Measurements from ENCODE around the gene AHDC1. TPM values are rescaled to one million over a fixed set of nuclear protein-coding genes. Genes with fewer than 3 reads are reported as not detected.
A peak's percentile ranks its signal among the peaks of the same experiment; 100 is the strongest.

Gene AHDC1
- total and polyA plus RNA-seq, 2 experiments from 2014 or later: 3.9 to 5.3 TPM

- Histone ChIP-seq H4K20me1 (ENCODE audit: insufficient read depth) (no peaks in the 10 kb centered on the region), H3K9me3 (ENCODE audit: low read depth) (no peaks in the 10 kb centered on the region), H3K27me3 (replicated peaks; ENCODE audit: insufficient read depth) (no peaks in the 10 kb centered on the region), H3K4me3 (no peak overlapping the region), H3K4me2 (ENCODE audit: unreplicated experiment) (no peak overlapping the region), H3K4me1 (ENCODE audit: insufficient read depth) (peaks cover 18% of the 10 kb centered on the region), H3K9me2 (ENCODE audit: insufficient read depth) (no peaks in the 10 kb centered on the region), H3K9ac (no peak overlapping the region), H3K27ac (no peak overlapping the region), H3K36me3 (ENCODE audit: low read depth) (no peaks in the 10 kb centered on the region), H3F3A (ENCODE audit: insufficient read depth) (peaks cover 11% of the 10 kb centered on the region), H2AFZ (no peak overlapping the region), H3K79me2 (ENCODE audit: insufficient read depth) (no peaks in the 10 kb centered on the region)
- in situ Hi-C loops (cut with MboI): no loop called here
- TF ChIP-seq EZH2 (IDR thresholded peaks at IDR 0.05; ENCODE audit: insufficient read depth, poor library complexity, severe bottlenecking) (no peak), EZH2phosphoT487 (IDR thresholded peaks at IDR 0.05; ENCODE audit: insufficient read depth, low read depth) (no peak)
- WGBS, 2 experiments (ENCODE audit: low coverage in 1 of 2, low lambda C conversion rate in 2 of 2, missing lambda C conversion rate in 2 of 2): 94 to 98% methylated on average over 11 of the region's 11 CpGs
- no peak for DNase-seq
These were observed 45.3 kb upstream of the AHDC1 start for GRCh38 chr1:27649306-27649635.

DNA sequence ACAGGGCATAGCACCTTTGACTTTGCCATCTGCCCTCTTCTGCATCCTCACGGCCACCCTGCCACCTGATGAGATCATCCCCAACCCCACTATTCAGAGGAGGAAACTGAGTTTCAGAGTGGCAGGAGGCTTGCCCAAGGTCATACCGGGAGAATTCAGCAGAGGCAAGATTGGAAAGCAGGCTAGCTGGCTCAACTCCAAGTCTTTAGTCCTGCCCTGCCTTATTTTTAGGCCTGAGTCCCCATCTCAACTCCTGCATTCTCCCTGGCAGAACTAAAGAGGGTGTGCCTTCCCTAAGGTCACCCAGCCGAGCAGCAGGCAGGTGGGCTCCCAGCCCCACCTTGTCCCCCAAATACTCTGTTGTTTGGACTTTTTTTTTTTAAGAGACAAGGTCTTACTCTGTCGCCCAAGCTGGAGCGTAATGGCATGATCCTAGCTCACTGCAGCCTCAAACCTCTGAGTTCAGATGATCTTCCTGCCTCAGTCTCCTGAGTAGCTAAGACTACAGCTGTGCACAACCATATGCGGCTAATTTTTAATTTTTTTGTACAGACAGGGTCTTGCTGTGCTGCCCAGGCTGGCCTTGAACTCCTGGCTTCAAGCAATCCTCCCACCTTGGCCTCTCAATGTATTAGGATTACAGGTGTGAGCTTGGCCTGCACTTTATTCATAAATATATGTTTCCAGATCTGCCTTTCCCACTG, 44.8 kb upstream of the AHDC1 start:
- H3K79me2 ChIP-seq (ENCODE audit: insufficient read depth): no peaks in the 10 kb centered on the region
- no peaks in the 10 kb centered on the region for H3K9me3 ChIP-seq (ENCODE audit: low read depth)
- H3K9me2 ChIP-seq (ENCODE audit: insufficient read depth): no peaks in the 10 kb centered on the region
- no peaks in the 10 kb centered on the region for H3K36me3 ChIP-seq (ENCODE audit: low read depth)
- no peak overlapping the region for H2AFZ ChIP-seq
- H3K4me2 ChIP-seq (ENCODE audit: unreplicated experiment): no peak overlapping the region
- H3K4me3 ChIP-seq: no peak overlapping the region
- TF ChIP-seq EZH2phosphoT487 (IDR thresholded peaks at IDR 0.05; ENCODE audit: insufficient read depth, low read depth): no peak
- TF ChIP-seq EZH2 (IDR thresholded peaks at IDR 0.05; ENCODE audit: insufficient read depth, poor library complexity, severe bottlenecking): no peak
- peaks cover 18% of the 10 kb centered on the region for H3K4me1 ChIP-seq (ENCODE audit: insufficient read depth)
- peaks cover 11% of the 10 kb centered on the region for H3F3A ChIP-seq (ENCODE audit: insufficient read depth)
- DNase-seq: peak; percentile 56
- no peaks in the 10 kb centered on the region for H4K20me1 ChIP-seq (ENCODE audit: insufficient read depth)
- in situ Hi-C loops (cut with MboI): no loop called here
- no peak overlapping the region for H3K27ac ChIP-seq
- H3K27me3 ChIP-seq (replicated peaks; ENCODE audit: insufficient read depth): no peaks in the 10 kb centered on the region
- H3K9ac ChIP-seq: no peak overlapping the region
- whole genome bisulfite sequencing, 2 experiments (ENCODE audit: low coverage in 1 of 2, low lambda C conversion rate in 2 of 2, missing lambda C conversion rate in 2 of 2): 75 to 76% methylated on average over 6 of the region's 6 CpGs

DNA sequence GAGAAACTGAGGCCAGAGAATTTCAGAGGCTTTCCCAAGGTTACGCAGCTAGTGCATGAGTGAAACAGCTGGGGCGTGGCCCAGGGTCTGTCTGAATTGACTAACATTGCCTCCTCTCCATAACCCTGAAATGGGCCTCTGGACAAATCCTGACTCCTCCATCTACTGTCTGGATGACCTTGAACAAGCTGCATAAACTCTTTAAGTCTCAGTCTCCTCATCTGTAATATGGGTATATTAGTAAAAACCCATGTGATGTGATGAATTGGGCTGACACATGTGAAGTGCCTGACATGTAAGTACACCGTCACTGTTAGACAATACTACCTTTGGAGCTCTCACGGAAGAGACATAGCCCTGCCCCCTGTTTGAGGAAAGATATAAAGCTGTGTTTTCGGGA, 43.4 kb upstream of the AHDC1 start:
- Histone ChIP-seq H3K27me3 (replicated peaks; ENCODE audit: insufficient read depth) (no peaks in the 10 kb centered on the region), H4K20me1 (ENCODE audit: insufficient read depth) (no peaks in the 10 kb centered on the region), H2AFZ (no peak overlapping the region), H3K36me3 (ENCODE audit: low read depth) (no peaks in the 10 kb centered on the region), H3K4me2 (ENCODE audit: unreplicated experiment) (no peak overlapping the region), H3K4me3 (no peak overlapping the region), H3K9ac (no peak overlapping the region), H3K9me2 (ENCODE audit: insufficient read depth) (no peaks in the 10 kb centered on the region), H3K4me1 (ENCODE audit: insufficient read depth) (peaks cover 16% of the 10 kb centered on the region), H3K27ac (no peak overlapping the region), H3K79me2 (ENCODE audit: insufficient read depth) (no peaks in the 10 kb centered on the region), H3K9me3 (ENCODE audit: low read depth) (no peaks in the 10 kb centered on the region), H3F3A (ENCODE audit: insufficient read depth) (peaks cover 11% of the 10 kb centered on the region)
- in situ Hi-C loops (cut with MboI): no loop called here
- no peak for DNase-seq
- 94 to 96% methylated on average over 5 of the region's 5 CpGs for WGBS, 2 experiments (ENCODE audit: low coverage in 1 of 2, low lambda C conversion rate in 2 of 2, missing lambda C conversion rate in 2 of 2)
- no peak for TF ChIP-seq EZH2phosphoT487 (IDR thresholded peaks at IDR 0.05; ENCODE audit: insufficient read depth, low read depth)
- TF ChIP-seq EZH2 (IDR thresholded peaks at IDR 0.05; ENCODE audit: insufficient read depth, poor library complexity, severe bottlenecking): no peak

- Histone ChIP-seq H3K4me1 (ENCODE audit: insufficient read depth) (peaks cover 14% of the 10 kb centered on the region), H3K36me3 (ENCODE audit: low read depth) (no peaks in the 10 kb centered on the region), H3F3A (ENCODE audit: insufficient read depth) (peaks cover 10% of the 10 kb centered on the region), H3K9me2 (ENCODE audit: insufficient read depth) (no peaks in the 10 kb centered on the region), H3K79me2 (ENCODE audit: insufficient read depth) (no peaks in the 10 kb centered on the region), H3K27me3 (replicated peaks; ENCODE audit: insufficient read depth) (no peaks in the 10 kb centered on the region), H4K20me1 (ENCODE audit: insufficient read depth) (no peaks in the 10 kb centered on the region), H3K9ac (no peak overlapping the region), H3K4me2 (ENCODE audit: unreplicated experiment) (no peak overlapping the region), H3K27ac (no peak overlapping the region), H3K9me3 (ENCODE audit: low read depth) (no peaks in the 10 kb centered on the region), H3K4me3 (no peak overlapping the region), H2AFZ (no peak overlapping the region)
- in situ Hi-C loops (cut with MboI): no loop called here
- WGBS, 2 experiments (ENCODE audit: low coverage in 1 of 2, low lambda C conversion rate in 2 of 2, missing lambda C conversion rate in 2 of 2): 83 to 90% methylated on average over 8 of the region's 8 CpGs
- TF ChIP-seq EZH2 (IDR thresholded peaks at IDR 0.05; ENCODE audit: insufficient read depth, poor library complexity, severe bottlenecking): no peak
- TF ChIP-seq EZH2phosphoT487 (IDR thresholded peaks at IDR 0.05; ENCODE audit: insufficient read depth, low read depth): no peak
- DNase-seq: no peak
These were observed 42.7 kb upstream of the AHDC1 start for GRCh38 chr1:27646676-27647075.
